SK-N-SH treated with all-trans-retinoic acid at 6 μM for 48 hours (cell line): ENCODE results near the gene REEP6.

ENCODE experiments used
- ATAC-seq: fragments of 200-7000 bp; cut with Tn5 transposase; 3 replicates; pipeline ENCODE4 v1.9.1; 2020; ENCODE audit warnings: mild to moderate bottlenecking, moderate library complexity
- ARNTL ChIP-seq: fragments of 450-650 bp; formaldehyde crosslinking; IDR thresholded peaks from 2 replicates; pipeline ENCODE4 v1.5.0; 2020; ENCODE audit warnings: low read depth, mild to moderate bottlenecking, moderate library complexity, borderline replicate concordance
- BACH2 ChIP-seq: fragments of 250-450 bp; sonication (Bioruptor Pico); IDR thresholded peaks from 2 replicates; pipeline ENCODE4 v1.9.0; 2021; ENCODE audit warnings: mild to moderate bottlenecking, borderline replicate concordance
- CREB5 ChIP-seq: fragments of 250-450 bp; sonication (Bioruptor Pico); IDR thresholded peaks from 2 replicates; pipeline ENCODE4 v1.5.1; 2020; ENCODE audit warnings: low read depth, mild to moderate bottlenecking, moderate library complexity
- CSDC2 ChIP-seq: fragments of 250-450 bp; sonication (Bioruptor Pico); IDR thresholded peaks from 2 replicates; pipeline ENCODE4 v1.5.0; 2020; ENCODE audit warnings: mild to moderate bottlenecking, moderate library complexity
- ESRRG ChIP-seq: fragments of 250-450 bp; sonication (Bioruptor Pico); IDR thresholded peaks from 2 replicates; pipeline ENCODE4 v1.6.1; 2021; ENCODE audit warnings: mild to moderate bottlenecking
- GLIS3 ChIP-seq: fragments of 250-450 bp; sonication (Bioruptor Pico); IDR thresholded peaks from 2 replicates; pipeline ENCODE4 v1.5.0; 2020; ENCODE audit warnings: mild to moderate bottlenecking, moderate library complexity
- ISL1 ChIP-seq: fragments of 250-450 bp; sonication (Bioruptor Pico); IDR thresholded peaks from 2 replicates; pipeline ENCODE4 v2.1.2; 2022; ENCODE audit warnings: mild to moderate bottlenecking, moderate library complexity
- OSR1 ChIP-seq: fragments of 250-450 bp; sonication (Bioruptor Pico); IDR thresholded peaks from 2 replicates; pipeline ENCODE4 v1.8.0; 2022; ENCODE audit warnings: moderate library complexity, mild to moderate bottlenecking, inconsistent platforms
- PATZ1 ChIP-seq: fragments of 250-450 bp; sonication (Bioruptor Pico); IDR thresholded peaks from 2 replicates; pipeline ENCODE4 v1.8.0; 2020; ENCODE audit warnings: mild to moderate bottlenecking, moderate library complexity, borderline replicate concordance
- POU6F1 ChIP-seq: fragments of 250-450 bp; sonication (Bioruptor Pico); IDR thresholded peaks from 2 replicates; pipeline ENCODE4 v1.8.0; 2021; ENCODE audit warnings: low read depth, mild to moderate bottlenecking, moderate library complexity, borderline replicate concordance
- PPARA ChIP-seq: fragments of 250-450 bp; sonication (Bioruptor Pico); IDR thresholded peaks from 2 replicates; pipeline ENCODE4 v1.5.0; 2020; ENCODE audit warnings: mild to moderate bottlenecking, borderline replicate concordance
- RARB ChIP-seq: fragments of 250-450 bp; sonication (Bioruptor Pico); IDR thresholded peaks from 2 replicates; pipeline ENCODE4 v1.8.0; 2021; ENCODE audit warnings: mild to moderate bottlenecking, moderate library complexity
- SNAI2 ChIP-seq: fragments of 250-450 bp; sonication (Bioruptor Pico); IDR thresholded peaks from 2 replicates; pipeline ENCODE4 v1.5.0; 2020; ENCODE audit warnings: mild to moderate bottlenecking, moderate library complexity
- TCF4 ChIP-seq: fragments of 250-450 bp; sonication (Bioruptor Pico); IDR thresholded peaks from 2 replicates; pipeline ENCODE4 v1.8.0; 2021; ENCODE audit warnings: mild to moderate bottlenecking, moderate library complexity, borderline replicate concordance
- TOX ChIP-seq: fragments of 250-450 bp; sonication (Bioruptor Pico); IDR thresholded peaks from 2 replicates; pipeline ENCODE4 v1.8.0; 2021; ENCODE audit warnings: mild to moderate bottlenecking, moderate library complexity, borderline replicate concordance
- TSHZ2 ChIP-seq: fragments of 250-450 bp; sonication (Bioruptor Pico); IDR thresholded peaks from 2 replicates; pipeline ENCODE4 v1.5.0; 2020; ENCODE audit warnings: mild to moderate bottlenecking, moderate library complexity
- ZC3H10 ChIP-seq: fragments of 250-450 bp; sonication (Bioruptor Pico); IDR thresholded peaks from 2 replicates; pipeline ENCODE4 v1.5.1; 2021; ENCODE audit warnings: mild to moderate bottlenecking, moderate library complexity
- ZFP3 ChIP-seq: fragments of 250-450 bp; sonication (Bioruptor Pico); IDR thresholded peaks from 2 replicates; pipeline ENCODE4 v1.5.0; 2020; ENCODE audit warnings: mild to moderate bottlenecking, moderate library complexity
- ZFP30 ChIP-seq: fragments of 450-650 bp; formaldehyde crosslinking; IDR thresholded peaks from 2 replicates; pipeline ENCODE4 v1.5.0; 2022; ENCODE audit warnings: mild to moderate bottlenecking, moderate library complexity
- ZNF565 ChIP-seq: fragments of 450-650 bp; formaldehyde crosslinking; conservative IDR thresholded peaks from 2 replicates; pipeline ENCODE4 v1.5.0; 2020; ENCODE audit warnings: low read depth, mild to moderate bottlenecking, moderate library complexity
- ZNF70 ChIP-seq: fragments of 450-650 bp; formaldehyde crosslinking; IDR thresholded peaks from 2 replicates; pipeline ENCODE4 v1.5.0; 2020; ENCODE audit warnings: mild to moderate bottlenecking, moderate library complexity

REEP6 gene

GRCh38 chr19:1508507-1508856, 17.5 kb downstream of the REEP6 start:
- TF ChIP-seq ZC3H10 (CRISPR knock-in tag) (no peak), ZNF565 (CRISPR knock-in tag) (no peak), TCF4 (CRISPR knock-in tag) (no peak), ISL1 (CRISPR knock-in tag) (no peak), SNAI2 (CRISPR knock-in tag) (no peak), CREB5 (no peak), ZNF70 (no peak), ZFP30 (CRISPR knock-in tag) (no peak), GLIS3 (CRISPR knock-in tag) (no peak), PPARA (CRISPR knock-in tag) (no peak), ESRRG (CRISPR knock-in tag) (no peak), ARNTL (CRISPR knock-in tag) (no peak), ZFP3 (CRISPR knock-in tag) (no peak), POU6F1 (CRISPR knock-in tag) (no peak), TSHZ2 (CRISPR knock-in tag) (no peak), PATZ1 (no peak)
- TF ChIP-seq, all 23 proteins: peak for 0
- no peak for ATAC-seq

GRCh38 chr19:1509602-1510441, 18.8 kb downstream of the REEP6 start:
- TF ChIP-seq ZFP3 (CRISPR knock-in tag), result peak; percentile 99
- no peak for TF ChIP-seq ZFP30 (CRISPR knock-in tag)
- no peak for TF ChIP-seq OSR1

GRCh38 chr19:1510442-1510806, 19.4 kb downstream of the REEP6 start:
- no peak for ATAC-seq
- TF ChIP-seq OSR1 (no peak), BACH2 (CRISPR knock-in tag) (no peak)

More at GRCh38 chr19:1509602-1510441, 18.8 kb downstream of the REEP6 start:
- ATAC-seq, result no peak

GRCh38 chr19:1510807-1511206, 19.8 kb downstream of the REEP6 start:
- TF ChIP-seq ZFP3 (CRISPR knock-in tag) (no peak), RARB (no peak), CREB5 (no peak), TOX (CRISPR knock-in tag) (no peak), ESRRG (CRISPR knock-in tag) (no peak), ZC3H10 (CRISPR knock-in tag) (no peak), PPARA (CRISPR knock-in tag) (no peak), CSDC2 (CRISPR knock-in tag) (no peak), ARNTL (CRISPR knock-in tag) (no peak), ISL1 (CRISPR knock-in tag) (no peak), TCF4 (CRISPR knock-in tag) (no peak), GLIS3 (CRISPR knock-in tag) (no peak), OSR1 (no peak)
- no peak for ATAC-seq
